ENCODE measurements around the gene KRTAP9-4.
A peak's percentile ranks its signal among the peaks of the same experiment; 100 is the strongest.
"Not testable (repeated sequence)": the region's sequence is repeated elsewhere in the genome, so short reads cannot be mapped to it uniquely, and the experiment has no call there.

KRTAP9-4 gene

GRCh38 chr17:41249637-41250240 is at the start of gene KRTAP9-4:
Gene KRTAP9-4 (plus strand): TSS chr17:41249687. CDS start chr17:41249721, 34 bp downstream.
- not testable (repeated sequence) for DNase-seq

GRCh38 chr17:41211845-41212466 is 37.5 kb upstream of the KRTAP9-4 start:
- peak; percentile 31 to 52 (median 49) for DNase-seq

- no peak for DNase-seq
Measured at GRCh38 chr17:41212524-41213169, 36.8 kb upstream of the KRTAP9-4 start.

GRCh38 chr17:41215681-41216080 is 33.8 kb upstream of the KRTAP9-4 start:
- no peak for DNase-seq

DNA sequence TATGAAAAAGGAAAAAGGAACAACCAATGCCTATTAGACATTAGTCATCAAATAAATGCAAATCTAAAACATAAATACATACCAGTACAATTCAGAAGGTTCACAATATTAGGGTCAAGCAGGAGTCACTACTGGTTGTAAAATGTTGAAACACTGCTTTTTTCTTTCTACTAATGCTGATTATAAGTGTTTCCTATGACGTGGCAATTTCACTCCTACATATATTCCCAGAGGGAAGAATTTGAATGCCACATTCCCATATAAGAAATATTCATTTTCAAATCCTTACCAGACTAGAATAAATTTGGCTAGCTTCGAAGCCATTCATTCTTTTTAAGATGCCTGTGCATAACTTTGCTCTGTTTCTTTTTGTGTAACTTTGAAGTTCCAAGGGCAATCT is 25.7 kb upstream of the KRTAP9-4 start:
- DNase-seq = no peak

DNA sequence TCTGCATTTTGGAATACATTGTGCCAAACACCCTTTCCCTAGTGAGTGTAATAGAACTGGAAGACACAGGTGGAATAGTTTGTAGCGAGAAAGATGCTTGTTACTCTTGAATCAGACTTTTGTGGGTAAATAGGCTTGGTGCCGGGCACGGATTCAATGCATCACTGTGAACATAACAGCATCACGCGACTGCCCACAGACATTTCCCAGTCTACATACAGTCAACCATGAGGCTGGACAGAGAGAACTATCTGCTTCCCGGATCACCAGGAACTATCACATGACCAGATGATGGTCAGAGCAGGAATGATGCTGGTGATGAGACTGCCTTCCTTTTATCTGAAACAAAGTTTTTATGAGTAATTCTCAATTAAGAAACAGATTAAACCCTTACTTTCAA is 23.4 kb upstream of the KRTAP9-4 start:
- DNase-seq = no peak

DNA sequence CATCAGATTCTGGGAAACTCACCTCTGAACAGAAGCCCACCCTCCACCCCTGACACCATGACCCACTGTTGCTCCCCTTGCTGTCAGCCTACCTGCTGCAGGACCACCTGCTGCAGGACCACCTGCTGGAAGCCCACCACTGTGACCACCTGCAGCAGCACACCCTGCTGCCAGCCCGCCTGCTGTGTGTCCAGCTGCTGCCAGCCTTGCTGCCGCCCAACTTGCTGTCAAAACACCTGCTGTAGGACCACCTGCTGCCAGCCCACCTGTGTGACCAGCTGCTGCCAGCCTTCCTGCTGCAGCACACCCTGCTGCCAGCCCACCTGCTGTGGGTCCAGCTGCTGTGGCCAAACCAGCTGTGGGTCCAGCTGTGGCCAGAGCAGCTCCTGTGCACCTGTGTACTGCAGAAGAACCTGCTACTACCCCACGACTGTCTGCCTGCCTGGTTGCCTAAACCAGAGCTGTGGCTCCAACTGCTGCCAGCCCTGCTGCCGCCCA is 22.8 kb upstream of the KRTAP9-4 start, which contains the start of gene KRTAP9-2:
KRTAP9-2 (plus strand) TSS at position 51 of the 498 bp plus-strand sequence; CDS start at position 58, 7 bp downstream.
- not testable (repeated sequence) for DNase-seq

DNA sequence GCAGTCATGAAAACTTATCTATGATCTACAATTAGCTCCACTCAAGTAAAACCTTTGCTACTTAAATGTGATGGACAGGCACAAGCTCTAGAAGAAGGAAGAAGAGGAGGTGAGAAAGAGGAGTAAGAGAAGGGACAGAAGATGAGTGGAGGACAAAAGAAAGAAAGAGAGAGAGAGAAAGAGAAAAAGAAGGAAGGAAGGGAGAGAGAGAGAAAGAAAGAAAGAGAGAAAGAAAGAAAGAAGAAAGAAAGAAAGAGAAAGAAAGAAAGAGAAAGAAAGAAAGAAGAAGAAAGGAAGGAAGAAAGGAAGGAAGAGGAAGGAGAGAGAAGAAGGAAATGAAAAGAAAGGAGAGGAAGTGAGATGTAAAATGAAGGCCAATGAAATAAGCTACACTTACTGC is 19.4 kb upstream of the KRTAP9-4 start:
- DNase-seq = no peak

DNA sequence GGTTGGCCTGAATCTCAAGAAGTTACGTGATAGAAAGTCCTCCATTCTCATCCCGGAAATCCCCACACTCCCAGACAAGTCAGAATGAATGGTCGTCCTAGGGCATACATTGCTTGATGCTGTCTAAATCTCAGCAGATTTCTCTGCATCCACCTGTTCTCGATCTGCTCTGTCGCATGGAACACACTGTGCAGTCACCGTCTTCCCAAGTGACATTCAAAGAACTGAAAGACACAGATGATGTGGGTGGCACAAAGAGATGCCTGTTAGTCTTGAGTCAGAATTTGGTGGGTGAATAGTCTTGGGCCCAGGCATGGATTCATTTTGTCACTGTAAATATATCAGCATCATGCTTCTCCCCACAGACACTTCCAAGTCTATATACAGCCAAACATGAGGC is 17.8 kb upstream of the KRTAP9-4 start:
- DNase-seq = no peak

DNA sequence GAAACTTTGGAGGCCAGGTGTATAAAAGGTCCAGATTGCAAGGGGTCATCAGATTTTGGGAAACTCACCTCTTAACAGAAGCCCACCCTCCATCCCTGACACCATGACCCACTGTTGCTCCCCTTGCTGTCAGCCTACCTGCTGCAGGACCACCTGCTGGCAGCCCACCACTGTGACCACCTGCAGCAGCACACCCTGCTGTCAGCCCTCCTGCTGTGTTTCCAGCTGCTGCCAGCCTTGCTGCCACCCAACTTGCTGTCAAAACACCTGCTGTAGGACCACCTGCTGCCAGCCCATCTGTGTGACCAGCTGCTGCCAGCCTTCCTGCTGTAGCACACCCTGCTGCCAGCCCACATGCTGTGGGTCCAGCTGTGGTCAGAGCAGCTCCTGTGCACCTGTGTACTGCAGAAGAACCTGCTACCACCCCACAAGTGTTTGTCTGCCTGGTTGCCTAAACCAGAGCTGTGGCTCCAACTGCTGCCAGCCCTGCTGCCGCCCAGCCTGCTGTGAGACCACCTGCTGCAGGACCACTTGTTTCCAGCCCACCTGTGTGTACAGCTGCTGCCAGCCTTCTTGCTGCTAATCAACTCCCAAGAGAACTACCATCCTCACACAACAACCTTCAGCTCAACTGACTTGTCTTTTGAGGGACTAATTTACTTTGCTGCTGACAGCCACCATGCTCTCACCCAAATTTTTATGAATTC is 16.9 kb upstream of the KRTAP9-4 start, which contains the start of gene KRTAP9-3:
KRTAP9-3 (plus strand) TSS at position 51 of the 707 bp plus-strand sequence; CDS start at position 104, 53 bp downstream.
- not testable (repeated sequence) for DNase-seq

- DNase-seq = not testable (repeated sequence)
Measured at GRCh38 chr17:41237116-41237515, 12.4 kb upstream of the KRTAP9-4 start.

- not testable (repeated sequence) for DNase-seq
Measured at GRCh38 chr17:41237949-41238437, 11.5 kb upstream of the KRTAP9-4 start, which contains the start of gene KRTAP9-8. Gene KRTAP9-8 (plus strand): TSS chr17:41237999. CDS start chr17:41238052, 53 bp downstream.

GRCh38 chr17:41246995-41247787 is 2.3 kb upstream of the KRTAP9-4 start:
- not testable (repeated sequence) for DNase-seq

DNA sequence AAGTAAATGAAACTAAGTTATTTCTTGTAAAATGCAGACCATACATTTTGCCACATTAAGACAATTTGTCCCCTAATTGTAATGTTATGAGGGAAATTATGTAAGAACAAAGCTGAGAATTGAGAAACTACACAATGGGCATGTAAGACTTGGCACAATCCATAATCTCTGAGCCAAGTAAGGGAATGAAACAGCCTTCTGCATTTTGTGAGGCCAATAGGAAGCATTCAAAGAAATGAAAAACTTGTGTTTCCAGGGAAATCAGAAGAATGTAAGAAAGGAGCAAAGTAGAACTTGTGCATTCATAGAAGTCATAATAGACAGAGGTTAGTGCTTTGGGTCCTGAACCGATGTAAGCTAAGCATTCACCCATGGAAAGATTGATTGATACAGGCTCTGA is 1.8 kb downstream of the KRTAP9-4 start:
- DNase-seq = no peak

DNA sequence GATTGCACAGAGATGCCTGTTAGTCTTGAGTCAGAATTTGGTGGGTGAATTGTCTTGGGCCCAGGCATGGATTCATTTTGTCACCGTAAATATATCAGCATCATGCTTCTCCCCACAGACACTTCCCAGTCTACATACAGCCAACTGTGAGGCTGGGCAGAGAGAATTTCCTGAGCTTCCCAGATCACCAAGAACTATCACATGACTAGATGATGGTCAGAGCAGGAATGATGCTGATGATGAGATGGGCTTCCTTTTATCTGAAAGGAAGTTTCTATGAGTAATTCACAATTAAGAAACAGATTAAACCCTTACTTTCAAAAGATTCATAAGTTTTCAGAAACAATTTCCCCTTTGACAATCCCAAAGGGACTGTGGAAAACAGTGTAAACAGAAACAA is 5.4 kb downstream of the KRTAP9-4 start:
- no peak for DNase-seq

- not testable (repeated sequence) for DNase-seq
Measured at GRCh38 chr17:41255381-41256290, 6.1 kb downstream of the KRTAP9-4 start, which contains the start of gene KRTAP9-9. Gene KRTAP9-9 (plus strand): TSS chr17:41255384.

GRCh38 chr17:41256291-41256685 is 6.8 kb downstream of the KRTAP9-4 start:
- DNase-seq = no peak

GRCh38 chr17:41258406-41258805 is 8.9 kb downstream of the KRTAP9-4 start:
- DNase-seq = no peak

GRCh38 chr17:41263212-41263611 is 13.7 kb downstream of the KRTAP9-4 start:
- no peak for DNase-seq

- DNase-seq = no peak
Measured at GRCh38 chr17:41264599-41264998, 15.1 kb downstream of the KRTAP9-4 start.

DNA sequence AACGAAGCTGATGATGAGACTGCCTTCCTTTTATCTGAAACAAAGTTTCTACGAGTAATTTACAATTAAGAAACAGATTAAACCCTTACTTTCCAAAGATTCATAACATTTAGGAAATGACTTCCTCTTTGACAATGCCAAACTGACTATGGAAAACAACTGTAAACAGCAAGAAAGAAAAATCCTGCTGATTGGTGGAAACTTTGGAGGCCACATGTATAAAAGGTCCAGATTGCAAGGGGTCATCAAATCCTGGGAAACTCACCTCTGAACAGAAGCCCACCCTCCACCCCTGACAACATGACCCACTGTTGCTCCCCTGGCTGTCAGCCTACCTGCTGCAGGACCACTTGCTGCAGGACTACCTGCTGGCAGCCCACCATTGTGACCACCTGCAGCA is 15.6 kb downstream of the KRTAP9-4 start, which contains the start of gene KRTAP9-6:
KRTAP9-6 (plus strand) TSS at position 301 of the 400 bp plus-strand sequence; CDS start at position 301, 0 bp downstream.
- no peak for DNase-seq
